T-helper 9 cell (primary cell): ENCODE results near the gene CLCN1.
A peak's percentile ranks its signal among the peaks of the same experiment; 100 is the strongest.

Experiments
- DNase-seq: peaks from one replicate; pipeline ENCODE4 v3.0.0-alpha.2; 2020

Gene CLCN1

DNA sequence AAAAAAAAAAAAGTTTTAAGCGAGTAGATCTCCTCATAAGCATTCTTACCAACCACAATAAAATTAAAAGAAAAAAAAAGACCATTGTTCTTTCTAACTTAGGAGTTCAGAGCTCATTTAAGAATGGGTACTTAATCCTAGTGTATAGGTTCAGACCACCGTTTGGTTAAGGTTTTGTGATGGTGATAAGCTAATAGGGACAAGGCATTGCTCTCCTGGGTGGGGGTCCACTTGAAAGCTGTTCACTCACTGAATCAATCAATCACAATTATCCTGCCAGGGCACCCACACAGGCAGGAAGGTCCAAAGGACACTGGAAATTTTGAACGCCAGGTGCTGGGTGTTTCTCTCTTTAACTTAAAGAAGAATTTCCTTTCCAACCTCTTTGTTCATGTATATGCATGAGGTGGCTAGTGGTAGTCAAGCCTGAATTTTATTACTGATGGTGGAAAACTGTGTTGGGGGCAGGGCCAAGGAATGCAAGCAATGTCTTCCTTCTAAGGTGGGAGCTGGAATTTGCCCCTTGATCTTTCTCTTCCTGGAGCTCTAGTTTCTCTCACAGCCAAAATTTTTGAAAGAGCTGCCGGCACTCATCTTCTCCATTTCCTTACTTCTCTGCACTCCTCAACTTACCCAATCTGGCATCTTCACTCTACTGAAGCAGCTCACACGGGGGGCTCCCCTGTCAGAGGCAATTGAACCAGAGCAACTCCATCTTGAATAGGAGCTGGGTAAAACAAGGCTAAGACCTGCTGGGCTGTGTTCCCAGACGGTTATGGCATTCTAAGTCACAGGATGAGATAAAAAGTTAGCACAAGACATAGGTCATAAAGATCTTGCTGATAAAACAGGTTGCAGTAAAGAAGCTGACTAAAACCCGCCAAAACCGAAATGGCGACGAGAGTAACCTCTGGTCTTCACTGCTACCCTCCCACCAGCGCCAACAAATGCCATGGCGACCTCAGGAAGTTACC is 54.1 kb downstream of the CLCN1 start:
- DNase-seq = no peak

- DNase-seq = peak; percentile 36
Observed at GRCh38 chr7:143372070-143372469, 56.2 kb downstream of the CLCN1 start.

GRCh38 chr7:143373255-143373794 is 57.4 kb downstream of the CLCN1 start:
- no peak for DNase-seq

GRCh38 chr7:143374561-143374960 is 58.6 kb downstream of the CLCN1 start:
- no peak for DNase-seq

- no peak for DNase-seq
Observed at GRCh38 chr7:143375298-143376034, 59.6 kb downstream of the CLCN1 start.

GRCh38 chr7:143376396-143376795 is 60.5 kb downstream of the CLCN1 start:
- DNase-seq = no peak

GRCh38 chr7:143379611-143380259 is 63.8 kb downstream of the CLCN1 start:
- no peak for DNase-seq

DNA sequence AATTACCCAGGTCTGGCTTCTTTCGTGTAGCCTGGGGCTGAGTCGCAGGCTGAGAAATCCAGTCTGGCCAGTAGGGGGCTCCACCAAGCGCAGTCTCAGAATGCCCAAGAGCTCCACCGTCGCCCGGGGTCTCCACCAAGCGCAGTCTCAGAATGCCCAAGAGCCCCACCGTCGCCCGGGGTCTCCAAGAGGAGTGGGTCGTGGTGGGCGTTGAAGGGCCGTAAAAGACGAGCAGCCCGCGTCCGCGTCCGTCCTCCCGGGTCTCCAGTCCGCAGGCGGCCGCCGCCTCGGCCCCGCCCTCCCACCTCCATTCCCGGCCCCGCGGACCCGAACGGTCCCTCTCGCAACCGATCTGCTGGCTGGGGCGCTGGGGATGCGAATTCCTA is 64.3 kb downstream of the CLCN1 start:
- DNase-seq = peak; percentile 83

- DNase-seq = peak; percentile 79
Observed at GRCh38 chr7:143380646-143381426, 64.9 kb downstream of the CLCN1 start, which contains the start of gene ZYX. Gene ZYX (plus strand): TSS chr7:143381345. CDS start chr7:143381572, 227 bp downstream.

GRCh38 chr7:143381427-143382125 is 65.7 kb downstream of the CLCN1 start:
- DNase-seq = no peak

DNA sequence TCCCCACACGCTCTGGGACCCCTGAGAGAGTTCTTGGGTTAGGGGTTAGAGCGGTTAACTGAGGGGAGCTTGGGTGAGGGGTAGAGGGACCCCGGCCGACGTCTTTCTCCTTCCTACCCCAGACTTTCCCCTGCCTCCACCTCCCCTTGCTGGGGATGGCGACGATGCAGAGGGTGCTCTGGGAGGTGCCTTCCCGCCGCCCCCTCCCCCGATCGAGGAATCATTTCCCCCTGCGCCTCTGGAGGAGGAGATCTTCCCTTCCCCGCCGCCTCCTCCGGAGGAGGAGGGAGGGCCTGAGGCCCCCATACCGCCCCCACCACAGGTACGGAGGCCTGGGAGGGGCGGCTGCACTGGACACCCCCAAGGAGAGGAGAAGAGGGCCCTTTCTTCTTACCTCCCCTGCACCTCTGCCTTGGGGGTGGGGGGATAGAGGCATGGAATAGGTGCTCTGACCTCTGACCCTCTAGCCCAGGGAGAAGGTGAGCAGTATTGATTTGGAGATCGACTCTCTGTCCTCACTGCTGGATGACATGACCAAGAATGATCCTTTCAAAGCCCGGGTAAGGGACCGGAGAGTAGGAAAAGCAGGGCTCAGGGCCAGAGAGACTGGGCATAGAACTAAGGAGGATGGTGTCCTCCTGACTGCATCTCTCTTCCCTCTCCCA is 66.3 kb downstream of the CLCN1 start:
- DNase-seq = no peak

GRCh38 chr7:143382791-143383641 is 67.1 kb downstream of the CLCN1 start:
- no peak for DNase-seq

- no peak for DNase-seq
Observed at GRCh38 chr7:143383642-143383957, 67.7 kb downstream of the CLCN1 start.

GRCh38 chr7:143384148-143384547 is 68.2 kb downstream of the CLCN1 start:
- DNase-seq = no peak

GRCh38 chr7:143384661-143385631 is 69.0 kb downstream of the CLCN1 start:
- no peak for DNase-seq

- no peak for DNase-seq
Observed at GRCh38 chr7:143385891-143386781, 70.2 kb downstream of the CLCN1 start.

DNA sequence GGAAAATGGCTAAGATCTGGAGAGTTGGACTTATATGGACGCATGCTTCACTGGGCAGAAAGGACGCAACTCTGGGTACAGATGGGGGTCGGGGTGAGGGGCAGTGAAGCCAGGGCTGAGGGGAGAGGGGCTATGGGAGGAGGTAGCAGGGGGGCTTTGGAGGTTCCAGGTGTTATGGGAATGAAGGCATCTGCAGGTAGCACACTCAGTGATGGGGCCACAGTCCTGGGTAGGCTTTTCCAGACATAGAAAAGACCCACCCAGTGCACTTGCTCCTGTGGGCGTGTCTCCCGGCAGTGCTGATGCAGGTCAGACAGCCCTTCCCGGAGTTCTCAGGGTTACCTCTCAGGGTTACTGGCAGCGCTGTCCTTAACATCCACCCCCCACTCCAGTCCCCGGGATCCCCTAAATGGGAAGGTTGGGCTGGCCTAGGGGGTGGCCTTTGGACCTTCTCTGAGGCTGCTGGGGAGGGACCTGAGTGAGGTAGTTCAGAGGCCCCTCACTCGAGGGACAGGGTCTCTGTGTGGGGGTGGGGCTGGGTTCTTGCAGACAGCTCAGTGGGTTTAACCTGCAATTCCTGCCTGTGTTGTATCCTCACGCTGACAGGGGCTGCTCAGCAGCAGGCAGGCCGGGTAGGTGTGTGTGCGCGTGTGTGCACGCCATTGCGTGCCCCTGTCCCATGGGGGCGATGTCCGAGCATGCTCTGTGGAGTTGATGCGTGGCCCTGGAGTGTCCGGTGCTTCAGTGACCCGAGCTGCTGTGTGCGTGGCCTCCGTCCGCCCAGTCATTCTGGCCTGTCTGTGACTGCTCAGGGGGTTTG is 71.5 kb downstream of the CLCN1 start:
- no peak for DNase-seq
